SK-N-SH (cell line): ENCODE measurements around the gene KLF12. TPM values are rescaled to one million over a fixed set of nuclear protein-coding genes. Genes with fewer than 3 reads are reported as not detected.
A peak's percentile ranks its signal among the peaks of the same experiment; 100 is the strongest.

Experiments used
- CTCF ChIA-PET: fragments of 300-600, 350-600 bp; formaldehyde crosslinking; extraction: SDS; loops from one replicate; lab custom pipeline; 2021; lab: Yijun Ruan, JAX
- POLR2A ChIA-PET: fragments of 350-600 bp; sonication (Branson Sonifier 250); formaldehyde crosslinking; extraction: SDS; loops from one replicate; lab custom pipeline; 2020; ENCODE audit warnings: antibody characterized with exemption, inconsistent platforms; lab: Yijun Ruan, JAX
- DNase-seq: peaks from one replicate; pipeline ENCODE4 v3.0.0; 2012
- H2AFZ ChIP-seq: fragments of 200-600 bp; sonication (generic); 2 replicates; pipeline ENCODE4 v1.8.1; 2016; ENCODE audit warnings: antibody characterized with exemption, mild to moderate bottlenecking, low read depth
- H3F3A ChIP-seq: fragments of 200-600 bp; sonication (generic); replicated peaks from 2 replicates; pipeline ENCODE3; 2016; ENCODE audit warnings: antibody characterized with exemption, mild to moderate bottlenecking; ENCODE audit not compliant: insufficient read depth
- H3K27ac ChIP-seq, 2 experiments: fragments of 200-500 bp in 1 of 2; fragments of 200-600 bp in 1 of 2; sonication (Bioruptor generic) in 1 of 2; sonication (generic), shearing (Covaris generic) in 1 of 2; 2 replicates each; pipeline versions ENCODE4 v1.5.1 to v1.6.1; 2014 to 2016; ENCODE audit warnings: low read depth in 2 of 2, inconsistent platforms in 1 of 2, low read length in 1 of 2, mild to moderate bottlenecking in 1 of 2, mixed read lengths in 1 of 2
- H3K27me3 ChIP-seq: fragments of 200-600 bp; sonication (generic), shearing (Covaris generic); 2 replicates; pipeline ENCODE4 v1.6.1; 2016; ENCODE audit warnings: mixed run types; ENCODE audit not compliant: insufficient read depth
- H3K36me3 ChIP-seq, 2 experiments: fragments of 200-500 bp in 1 of 2; fragments of 200-600 bp in 1 of 2; sonication (Bioruptor generic) in 1 of 2; sonication (generic) in 1 of 2; replicated peaks in 1 of 2; 2 replicates each; pipeline versions ENCODE3 to v1.5.1; 2014 to 2016; ENCODE audit warnings: low read length in 1 of 2, mild to moderate bottlenecking in 1 of 2; ENCODE audit not compliant: insufficient read depth in 2 of 2, control insufficient read depth in 1 of 2
- H3K4me1 ChIP-seq, 2 experiments: fragments of 200-500 bp in 1 of 2; fragments of 200-600 bp in 1 of 2; sonication (Bioruptor generic) in 1 of 2; sonication (generic), shearing (Covaris generic) in 1 of 2; 2 replicates each; pipeline versions ENCODE4 v1.5.1 to v1.6.1; 2014 to 2016; ENCODE audit warnings: low read depth in 1 of 2, low read length in 1 of 2, mixed run types in 1 of 2; ENCODE audit not compliant: insufficient read depth in 2 of 2, control insufficient read depth in 1 of 2
- H3K4me2 ChIP-seq: fragments of 200-600 bp; sonication (generic), shearing (Covaris generic); 2 replicates; pipeline ENCODE4 v1.6.1; 2017; ENCODE audit warnings: mixed run types
- H3K4me3 ChIP-seq, 2 experiments: fragments of 200-500 bp in 1 of 2; fragments of 200-600 bp in 1 of 2; sonication (Bioruptor generic) in 1 of 2; sonication (generic), shearing (Covaris generic) in 1 of 2; 2 replicates each; pipeline versions ENCODE4 v1.5.1 to v1.8.1; 2014 to 2016; ENCODE audit warnings: low read depth in 2 of 2, inconsistent platforms in 1 of 2, low read length in 1 of 2, mild to moderate bottlenecking in 1 of 2, mixed read lengths in 1 of 2, moderate library complexity in 1 of 2
- H3K79me2 ChIP-seq: fragments of 200-600 bp; sonication (generic); 2 replicates; pipeline ENCODE4 v1.8.1; 2017; ENCODE audit warnings: mild to moderate bottlenecking; ENCODE audit not compliant: insufficient read depth
- H3K9ac ChIP-seq: fragments of 200-600 bp; sonication (generic); 2 replicates; pipeline ENCODE4 v1.6.1; 2017; ENCODE audit warnings: mixed run types
- H3K9me2 ChIP-seq: fragments of 200-600 bp; sonication (generic); 2 replicates; pipeline ENCODE4 v1.6.1; 2017; ENCODE audit warnings: mixed run types
- H3K9me3 ChIP-seq: fragments of 200-600 bp; sonication (generic); 2 replicates; pipeline ENCODE4 v1.6.1; 2017; ENCODE audit warnings: mixed run types, mild to moderate bottlenecking, moderate library complexity
- H4K20me1 ChIP-seq: fragments of 200-600 bp; sonication (generic); 2 replicates; pipeline ENCODE4 v1.6.1; 2017; ENCODE audit warnings: mild to moderate bottlenecking, mixed run types; ENCODE audit not compliant: insufficient read depth
- FOXM1 ChIP-seq: IDR thresholded peaks from 2 replicates; pipeline ENCODE4 v1.4.0; 2012; ENCODE audit warnings: low read depth, mild to moderate bottlenecking
- JUND ChIP-seq: IDR thresholded peaks from 2 replicates; pipeline ENCODE4 v1.4.0; 2012
- MXI1 ChIP-seq: IDR thresholded peaks from 2 replicates; pipeline ENCODE4 v1.6.1; 2012; ENCODE audit warnings: mild to moderate bottlenecking, low read depth, low read length, improper control_type of control experiment
- NRF1 ChIP-seq: IDR thresholded peaks from 2 replicates; pipeline ENCODE4 v1.6.1; 2012; ENCODE audit warnings: low read depth, mild to moderate bottlenecking, low read length
- POLR2AphosphoS5 ChIP-seq: IDR thresholded peaks from 2 replicates; pipeline ENCODE4 v1.6.1; 2012; ENCODE audit warnings: low read depth, low read length
- REST ChIP-seq: IDR thresholded peaks from 2 replicates; pipeline ENCODE4 v1.6.1; 2012; ENCODE audit warnings: mild to moderate bottlenecking, low read depth, low read length, moderate library complexity
- SIN3A ChIP-seq: IDR thresholded peaks from 2 replicates; pipeline ENCODE4 v1.6.1; 2012; ENCODE audit warnings: low read depth, mild to moderate bottlenecking, low read length, moderate library complexity, borderline replicate concordance
- SMC3 ChIP-seq: IDR thresholded peaks from 2 replicates; pipeline ENCODE4 v1.6.1; 2012; ENCODE audit warnings: low read depth, low read length, improper control_type of control experiment
- TAF1 ChIP-seq: IDR thresholded peaks from 2 replicates; pipeline ENCODE4 v1.6.1; 2012; ENCODE audit warnings: low read depth, mild to moderate bottlenecking, low read length, moderate library complexity, borderline replicate concordance
- WGBS: methylation state at CpG from one replicate; pipeline ENCODE4 v1.1.6; 2017; ENCODE audit warnings: low lambda C conversion rate; 5-methylcytosine and 5-hydroxymethylcytosine counted together
- polyA plus RNA-seq, 3 experiments: library from polyadenylated mRNA; depleted of rRNA; stranded (reverse); fragments of >200 nt; gene quantifications; 2 replicates each; pipeline ENCODE4 v1.2.3, GENCODE V29; 2012
- TF ChIP-seq, protein P1 (sequence below): IDR thresholded peaks from 2 replicates; pipeline ENCODE4 v1.4.0; 2012; ENCODE audit warnings: low read depth

Gene KLF12
- polyA plus RNA-seq (2012; rRNA removed): 2.4 and 3.1 TPM in 2 replicates
- polyA plus RNA-seq (2012; cell fraction: cytosol; rRNA removed): 3.2 and 3.3 TPM in 2 replicates
- 4.3 and 6.0 TPM in 2 replicates for polyA plus RNA-seq (2012; cell fraction: nucleus; rRNA removed)

GRCh38 chr13:74134221-74134776 is at the start of gene KLF12:
KLF12 (minus strand) TSS chr13:74134404.
- no peaks in the 10 kb centered on the region for H3K9me2 ChIP-seq
- peaks cover 45% of the 10 kb centered on the region for H3K79me2 ChIP-seq
- no peaks in the 10 kb centered on the region for H3K36me3 ChIP-seq
- peak within 1 kb of the TSS; percentile 92 for H3K4me2 ChIP-seq
- peaks cover 11 to 16% of the 10 kb centered on the region in 2 experiments; a peak in 3 of 4 replicates for H3K4me1 ChIP-seq
- peaks cover 17% of the 10 kb centered on the region for H3F3A ChIP-seq
- DNase-seq: peak; percentile 90
- CTCF ChIA-PET: interaction anchor here (0.9 to 4.6 kb wide), 3 partner anchors 153 to 1085 kb away, joined by 4 to 23 read pairs (median 4); no protein-coding TSS in a partner anchor
- WGBS: 0% methylated on average over 14 of the region's 54 CpGs
- POLR2A ChIA-PET: interaction anchor here (0.9 to 3.1 kb wide), 4 partner anchors 153 to 368 kb away, joined by 3 to 19 read pairs (median 8); no protein-coding TSS in a partner anchor
- peak within 1 kb of the TSS; percentile 98 for H3K9ac ChIP-seq
- peak within 1 kb of the TSS; percentile 84 to 88 for H3K4me3 ChIP-seq
- H4K20me1 ChIP-seq: no peaks in the 10 kb centered on the region
- H3K27ac ChIP-seq: peak within 1 kb of the TSS; percentile 92 to 98
- peak within 1 kb of the TSS; percentile 83; the same call in 1 of the 2 replicates for H2AFZ ChIP-seq
- H3K9me3 ChIP-seq: no peaks in the 10 kb centered on the region
- TF ChIP-seq SMC3: peak; percentile 16; the same call in 1 of the 2 replicates
- TF ChIP-seq, protein P1, sequence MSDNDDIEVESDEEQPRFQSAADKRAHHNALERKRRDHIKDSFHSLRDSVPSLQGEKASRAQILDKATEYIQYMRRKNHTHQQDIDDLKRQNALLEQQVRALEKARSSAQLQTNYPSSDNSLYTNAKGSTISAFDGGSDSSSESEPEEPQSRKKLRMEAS: peak; percentile 3; the same call in 1 of the 2 replicates
- TF ChIP-seq FOXM1: no peak
- peak; percentile 22; the same call in 1 of the 2 replicates for TF ChIP-seq TAF1
- H3K27me3 ChIP-seq: no peaks in the 10 kb centered on the region

DNA sequence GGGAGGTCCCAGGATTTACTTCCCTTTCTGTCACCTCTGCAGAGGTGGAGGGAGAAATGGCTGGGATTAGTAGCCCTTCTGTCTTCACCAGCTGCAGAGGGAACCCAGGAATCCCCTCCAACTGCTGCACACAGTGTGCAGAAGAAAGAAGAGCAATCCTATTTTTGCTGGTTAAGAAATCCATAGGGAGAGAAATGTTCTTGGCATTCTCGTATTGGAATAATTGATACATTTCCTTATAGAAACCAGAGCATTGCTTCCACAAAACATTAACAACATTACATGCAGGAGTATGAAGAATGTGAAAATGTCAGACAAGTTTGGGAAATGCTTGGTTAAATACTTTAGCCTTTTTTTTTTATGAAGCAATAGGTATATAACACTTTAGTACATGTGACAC is 48.3 kb upstream of the KLF12 start:
- Histone ChIP-seq H3K36me3 (no peaks in the 10 kb centered on the region), H3K4me2 (no peak overlapping the region)
- no peak for TF ChIP-seq NRF1
- TF ChIP-seq FOXM1: no peak
- no peak for TF ChIP-seq MXI1
- no peak for TF ChIP-seq REST
- TF ChIP-seq POLR2AphosphoS5: no peak
- TF ChIP-seq TAF1: no peak
- no peak for TF ChIP-seq SMC3
- no peak for TF ChIP-seq SIN3A
- TF ChIP-seq JUND: no peak
- TF ChIP-seq, all 33 proteins: peak for 0
- Histone ChIP-seq H3K9ac (no peak overlapping the region), H3K9me2 (no peaks in the 10 kb centered on the region), H4K20me1 (no peaks in the 10 kb centered on the region), H3K27ac (no peak overlapping the region), H3F3A (no peaks in the 10 kb centered on the region), H3K4me3 (no peak overlapping the region), H2AFZ (no peak overlapping the region), H3K79me2 (no peaks in the 10 kb centered on the region), H3K27me3 (no peaks in the 10 kb centered on the region), H3K9me3 (no peaks in the 10 kb centered on the region), H3K4me1 (no peaks in the 10 kb centered on the region)
- 80% methylated on average over 1 of the region's 1 CpG for WGBS
- ChIA-PET POLR2A (no interaction called here), CTCF (no interaction called here)
- no peak for DNase-seq
